HG03354 (cell line): ENCODE results near the gene TCIRG1.
A peak's percentile ranks its signal among the peaks of the same experiment; 100 is the strongest.
"Not testable (repeated sequence)": the region's sequence is repeated elsewhere in the genome, so short reads cannot be mapped to it uniquely, and the experiment has no call there.

Experiments
- ATAC-seq: cut with Tn5 transposase; IDR thresholded peaks from one replicate; pipeline ENCODE4 v1.9.1; 2021; ENCODE audit warnings: mild to moderate bottlenecking; ENCODE audit not compliant: unreplicated experiment, poor library complexity, severe bottlenecking

Gene TCIRG1

DNA sequence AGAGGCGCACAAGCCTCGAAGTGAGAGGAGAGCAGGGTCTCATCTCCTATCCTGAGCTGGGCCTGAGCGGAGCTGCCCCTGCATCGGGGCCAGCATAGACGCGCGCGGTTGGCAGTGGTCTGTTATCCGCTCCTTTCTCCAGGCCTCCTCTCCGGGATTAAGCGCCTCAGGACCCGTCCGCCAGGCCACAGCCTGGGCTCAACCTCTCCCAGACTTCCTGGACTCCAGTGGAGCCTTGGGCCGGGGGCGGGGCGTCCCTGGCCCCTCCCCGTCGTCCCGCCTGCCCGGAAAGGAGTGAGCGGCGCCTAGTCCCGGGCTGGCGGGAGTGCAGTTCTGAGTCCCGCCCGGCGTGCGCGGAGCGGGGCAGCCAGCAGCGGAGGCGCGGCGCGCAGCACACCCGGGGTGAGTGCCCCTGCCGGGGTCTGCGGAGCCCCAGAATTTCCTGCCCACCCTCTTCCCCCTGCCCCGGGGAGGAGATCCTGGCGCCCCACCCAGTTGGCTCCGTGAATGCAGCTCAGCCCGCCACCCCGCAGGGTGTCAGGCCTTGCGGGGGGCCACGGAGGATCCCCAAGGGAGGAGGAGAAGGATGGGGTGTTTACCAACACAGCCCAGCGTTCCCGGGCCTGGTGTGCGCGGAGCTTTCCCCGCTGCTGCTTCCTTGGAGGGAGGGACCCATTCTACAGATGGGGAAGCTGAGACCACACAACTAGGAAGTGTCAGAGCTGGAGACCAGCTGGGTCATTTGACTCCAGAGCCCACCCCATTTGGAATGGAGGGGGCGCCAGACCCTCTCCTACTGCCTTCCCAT is at the start of gene TCIRG1:
TCIRG1 (plus strand) TSS at position 308 of the 808 bp plus-strand sequence. CDS start 2,247 bp downstream, outside the sequence.
- no peak for ATAC-seq

- not testable (repeated sequence) for ATAC-seq
Observed at GRCh38 chr11:67990546-67991346, 48.1 kb upstream of the TCIRG1 start.

DNA sequence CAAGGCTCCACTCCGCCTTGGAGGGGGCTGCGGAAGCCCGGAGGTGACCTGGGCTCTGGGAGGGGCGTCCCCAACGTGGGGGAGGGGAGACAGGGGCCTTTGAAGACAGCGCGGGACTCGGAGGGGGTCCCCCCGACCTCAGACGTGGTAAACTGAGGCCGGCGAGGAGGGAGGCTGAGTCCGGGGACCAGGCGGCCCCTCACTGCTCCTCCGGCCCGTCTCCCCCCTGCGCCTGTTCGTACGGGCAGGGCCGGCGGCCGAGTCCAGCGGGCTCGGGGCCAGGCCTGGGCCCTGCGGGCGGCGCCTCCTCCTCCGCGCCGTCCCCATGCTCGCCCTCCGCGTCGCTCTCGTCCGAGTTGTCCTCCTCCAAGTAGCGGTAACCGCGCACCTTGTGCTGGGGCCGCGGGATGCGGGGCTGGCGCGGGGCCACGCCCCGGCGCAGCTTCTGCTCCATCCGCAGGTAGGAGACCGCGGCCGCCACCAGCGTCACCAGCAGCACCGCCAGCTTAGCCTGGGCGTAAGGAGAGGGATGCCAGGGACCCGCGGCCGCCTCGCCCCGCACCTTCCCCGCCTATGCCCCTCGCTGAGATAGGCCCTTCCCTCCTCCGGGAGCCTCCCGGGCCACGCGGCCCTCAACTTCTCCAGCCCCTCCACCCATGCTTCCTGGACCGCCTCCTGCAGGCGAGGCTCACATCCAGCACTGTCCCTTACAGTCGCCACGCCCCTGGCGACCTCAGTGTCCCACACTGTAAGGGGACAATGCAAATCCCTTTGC is 47.3 kb upstream of the TCIRG1 start:
- ATAC-seq: not testable (repeated sequence)

DNA sequence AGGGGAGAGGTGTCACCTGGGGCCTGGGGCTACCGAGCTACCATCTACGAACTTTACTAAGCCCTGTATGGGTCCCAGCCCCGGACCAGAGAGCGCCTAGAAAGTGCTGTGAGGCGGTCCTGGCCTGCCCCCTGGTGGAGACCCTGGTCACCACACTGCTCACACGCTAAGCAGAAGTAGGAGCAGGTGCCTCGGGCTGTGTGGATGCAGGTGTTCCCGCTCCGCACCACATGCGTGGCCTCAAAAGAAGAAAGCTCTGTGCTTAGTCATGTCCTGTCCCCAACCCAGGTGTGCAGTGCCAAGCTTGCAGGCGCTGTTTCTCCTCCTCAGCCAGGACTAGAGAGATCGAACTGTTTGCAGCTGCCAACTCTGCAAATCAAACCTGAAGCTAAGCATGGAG is 45.0 kb upstream of the TCIRG1 start:
- not testable (repeated sequence) for ATAC-seq

DNA sequence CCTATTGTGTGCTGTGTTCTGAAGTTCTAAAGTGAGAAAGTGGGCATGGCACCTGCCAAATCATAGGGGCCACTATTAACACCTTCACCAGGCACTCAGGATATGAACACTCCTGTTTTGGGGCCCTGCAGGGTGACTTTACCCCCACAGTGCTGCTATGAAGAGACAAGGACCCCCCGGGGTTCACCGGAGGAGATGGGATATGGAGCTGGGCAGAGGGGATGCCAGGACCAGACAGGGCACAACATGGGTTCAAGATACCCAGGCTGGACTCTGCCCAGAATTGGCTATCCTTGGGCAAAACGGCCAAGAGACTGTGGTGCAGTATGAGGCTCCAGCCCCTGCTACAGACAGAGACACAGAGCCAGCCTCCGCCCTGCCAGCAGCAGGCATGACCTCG is 44.4 kb upstream of the TCIRG1 start:
- not testable (repeated sequence) for ATAC-seq

DNA sequence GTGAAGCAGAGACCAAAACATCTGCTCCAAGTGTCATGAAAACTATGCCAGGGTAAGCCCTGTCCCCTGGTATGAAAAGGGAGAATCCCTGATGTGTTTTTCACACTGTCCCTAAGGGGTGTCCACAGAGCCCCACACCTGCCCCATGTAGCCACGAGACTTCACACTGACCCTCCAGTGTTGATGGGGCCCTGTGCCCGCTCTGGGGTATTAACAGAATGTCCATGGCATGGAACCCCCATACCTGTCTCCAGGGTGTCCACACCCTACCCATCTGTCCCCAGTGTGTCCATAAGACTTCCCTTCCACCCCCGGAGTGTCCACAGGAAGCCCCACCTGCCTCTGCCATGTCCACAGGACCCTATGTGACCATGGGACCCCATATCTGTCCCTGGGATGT is 43.7 kb upstream of the TCIRG1 start:
- not testable (repeated sequence) for ATAC-seq

GRCh38 chr11:67995579-67995978 is 43.2 kb upstream of the TCIRG1 start:
- ATAC-seq: not testable (repeated sequence)

DNA sequence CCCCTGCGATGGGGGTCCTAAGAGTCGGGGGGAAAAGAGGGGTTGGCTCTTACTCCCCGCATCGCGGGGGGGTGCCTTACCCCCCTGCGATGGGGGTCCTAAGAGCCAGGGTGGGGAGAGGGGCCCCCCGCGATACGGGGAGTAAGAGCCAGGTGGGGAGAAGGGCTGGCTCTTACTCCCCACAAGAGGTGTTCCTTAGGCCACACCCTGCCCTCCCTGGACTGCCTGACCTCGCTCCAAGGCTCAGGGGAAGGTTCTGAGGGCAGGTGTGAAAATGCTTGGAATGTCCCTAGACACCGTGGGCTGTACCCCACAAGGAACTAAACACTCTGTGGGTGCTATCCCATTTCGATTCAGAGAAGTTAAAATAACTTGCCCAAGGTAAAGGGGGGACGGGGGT is 42.8 kb upstream of the TCIRG1 start:
- no peak for ATAC-seq

DNA sequence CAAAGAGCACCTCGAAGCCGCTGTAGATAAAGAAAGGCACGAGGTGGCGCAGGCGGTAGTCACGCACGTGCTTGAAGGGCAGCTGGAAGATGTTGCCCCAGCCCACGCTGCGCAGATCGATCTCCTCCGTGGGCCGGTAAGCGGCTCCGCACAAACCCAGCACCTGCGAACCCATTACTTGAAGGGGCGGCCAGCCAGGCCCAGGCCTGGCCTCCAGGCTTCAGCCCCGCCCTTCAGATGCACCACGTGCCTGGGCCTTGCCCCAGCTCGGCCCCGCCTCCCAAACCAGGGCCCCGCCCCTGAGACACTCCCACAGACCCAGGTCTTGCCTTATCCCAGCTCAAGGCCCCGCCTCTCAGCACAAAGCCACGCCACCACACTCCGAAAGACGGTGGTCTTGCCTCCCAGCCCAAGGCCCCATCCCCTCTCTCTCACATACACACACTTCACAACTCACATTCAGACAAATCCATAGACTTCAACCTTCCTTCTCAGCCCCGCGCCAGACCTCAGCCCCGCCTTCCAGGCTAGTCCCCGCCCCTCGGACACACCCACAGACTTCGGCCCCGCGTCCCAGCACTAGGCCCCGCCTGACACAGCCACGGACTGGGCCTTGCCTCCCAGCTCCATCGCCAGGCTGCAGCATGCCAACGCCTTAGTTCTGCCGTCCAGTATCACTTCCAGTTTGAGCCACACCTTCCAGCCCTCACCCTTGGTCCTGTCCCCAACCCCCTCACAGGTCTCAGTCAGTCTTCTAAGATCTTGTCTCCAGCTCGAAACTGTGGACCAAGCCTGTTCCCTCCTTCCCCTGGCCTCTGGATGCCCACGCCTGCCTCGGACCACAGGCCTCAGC is 42.0 kb upstream of the TCIRG1 start:
- ATAC-seq: no peak

DNA sequence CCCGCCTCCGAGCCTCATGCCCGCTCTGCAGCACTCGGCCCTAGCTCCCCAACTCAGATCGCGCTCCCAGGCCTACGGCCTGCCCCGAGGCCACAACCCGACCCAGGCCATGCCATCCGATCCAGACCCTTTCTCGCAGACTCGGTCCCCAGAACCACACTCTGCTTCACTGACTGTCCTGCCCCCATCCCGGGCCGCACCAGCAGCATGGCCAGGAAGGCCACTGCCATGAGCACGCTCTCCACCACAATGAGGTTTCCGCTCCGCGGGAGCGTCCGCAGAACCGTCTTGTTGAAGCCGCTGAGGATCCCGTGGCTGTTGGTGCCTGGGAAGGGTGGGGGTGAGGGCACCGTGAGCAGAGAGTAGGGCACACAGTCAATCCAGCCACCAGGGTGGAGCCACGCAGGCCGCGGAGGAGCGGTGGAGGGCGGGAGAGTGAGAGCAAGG is 41.3 kb upstream of the TCIRG1 start:
- ATAC-seq: no peak

- no peak for ATAC-seq
Observed at GRCh38 chr11:67998150-67999045, 40.4 kb upstream of the TCIRG1 start.

DNA sequence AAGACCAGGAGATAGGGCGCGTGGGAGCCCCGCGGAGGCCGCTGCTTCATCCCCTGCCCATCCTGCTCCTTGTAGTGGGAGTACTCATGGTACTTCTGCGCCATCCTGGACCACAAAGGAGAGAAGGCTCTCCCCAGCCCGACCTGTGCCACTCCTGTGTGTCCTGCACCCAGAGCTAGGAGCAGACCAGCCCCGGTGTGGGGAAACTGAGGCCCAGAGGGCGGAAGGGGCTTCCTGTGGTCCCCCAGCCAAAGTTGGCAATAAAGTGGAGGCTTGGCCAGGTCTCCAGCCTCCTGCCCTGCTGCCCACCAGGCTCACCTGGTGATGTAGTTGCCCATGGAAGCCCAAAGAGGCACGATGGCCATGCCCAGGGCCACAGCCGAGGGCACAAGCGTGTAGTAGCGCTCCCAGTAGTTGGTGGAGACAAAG is 39.6 kb upstream of the TCIRG1 start:
- no peak for ATAC-seq

DNA sequence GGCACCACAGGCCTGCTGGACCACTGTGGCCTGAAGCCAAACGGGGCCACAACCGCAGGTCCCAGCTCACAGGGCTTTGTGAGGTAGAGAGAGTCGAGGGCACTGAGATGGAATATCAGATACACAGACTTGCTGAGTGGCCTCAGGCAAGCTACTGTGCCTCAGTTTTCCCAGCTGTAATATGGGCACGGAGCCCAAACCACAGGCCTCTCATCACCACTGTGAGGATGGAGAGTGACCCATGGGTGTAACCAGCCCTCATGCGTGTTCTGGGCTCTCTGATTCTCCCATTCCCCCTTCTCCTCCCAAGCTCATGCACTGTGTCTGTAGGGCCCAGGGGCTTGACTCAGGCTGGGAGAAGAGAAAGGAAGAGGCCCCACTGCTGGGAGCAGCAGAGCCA is 39.1 kb upstream of the TCIRG1 start:
- no peak for ATAC-seq

- peak; percentile 19 for ATAC-seq
Observed at GRCh38 chr11:68002575-68002937, 36.3 kb upstream of the TCIRG1 start.

- peak; percentile 43 for ATAC-seq
Observed at GRCh38 chr11:68002938-68003845, 35.6 kb upstream of the TCIRG1 start.

GRCh38 chr11:68003846-68004550 is 34.8 kb upstream of the TCIRG1 start, which contains the start of gene UNC93B1:
Gene UNC93B1 (minus strand): TSS chr11:68004097. CDS start chr11:68004043, 54 bp downstream.
- ATAC-seq: peak; percentile 67
